Psoas muscle (tissue), 8 donors: ENCODE results near the gene KCNK1. TPM values are rescaled to one million over a fixed set of nuclear protein-coding genes. Genes with fewer than 3 reads are reported as not detected.

Experiments used
- ATAC-seq, 4 donors: fragments of 200-7000 bp; cut with Tn5 transposase; one replicate each; pipeline ENCODE4 v1.9.1; 2020; ENCODE audit warnings: moderate library complexity in 3 of 4, mild to moderate bottlenecking in 2 of 4
- DNase-seq, 2 donors: peaks; one replicate each; pipeline ENCODE4 v3.0.0-alpha.2; 2020
- H3K27ac ChIP-seq: fragments of 200-600 bp; one replicate; pipeline ENCODE4 v1.8.0; 2022
- H3K27me3 ChIP-seq, 3 donors: fragments of 200-600 bp in 1 of 3; one replicate each; pipeline versions ENCODE4 v1.6.1 to v1.8.0; 2013 to 2022; ENCODE audit warnings: low read length in 2 of 3, mild to moderate bottlenecking in 2 of 3, moderate library complexity in 1 of 3; ENCODE audit not compliant: insufficient read depth in 3 of 3
- H3K36me3 ChIP-seq, 2 donors: fragments of 200-600 bp in 1 of 2; one replicate each; pipeline versions ENCODE4 v1.6.1 to v1.8.0; 2013 to 2022; ENCODE audit warnings: low read depth in 1 of 2, mild to moderate bottlenecking in 1 of 2, moderate library complexity in 1 of 2; ENCODE audit not compliant: insufficient read depth in 1 of 2
- H3K4me1 ChIP-seq: fragments of 200-600 bp; one replicate; pipeline ENCODE4 v1.8.0; 2022
- H3K4me3 ChIP-seq: fragments of 200-600 bp; one replicate; pipeline ENCODE4 v1.8.0; 2022; ENCODE audit warnings: mild to moderate bottlenecking
- H3K9me3 ChIP-seq: fragments of 200-600 bp; one replicate; pipeline ENCODE4 v1.8.0; 2022
- CTCF ChIP-seq: fragments of 200-600 bp; IDR thresholded peaks from one replicate; pipeline ENCODE4 v1.8.0; 2022; ENCODE audit warnings: antibody characterized with exemption
- WGBS, 3 donors: extraction: QIAGEN DNeasy Blood & Tissue Kit; methylation state at CpG; one replicate each; pipeline versions ENCODE4 v1.1.6 to v1.1.7; 2013; 5-methylcytosine and 5-hydroxymethylcytosine counted together
- intact Hi-C, 2 donors: fragments of 100-400 bp; cut with DNase I; formaldehyde crosslinking; loops; one replicate each; pipeline versions ENCODE4 v1.11.0 to v1.14.2; 2022
- polyA plus RNA-seq, 3 donors: library from polyadenylated mRNA; stranded (reverse); fragments of 200-250 nt; gene quantifications; one replicate each; pipeline ENCODE4 v1.2.3, GENCODE V29; 2013
- total RNA-seq, 4 donors: library from RNA; stranded (reverse); fragmentation: NEBNext Ultra II Directional in 2 of 4; extraction: Animal tissue kit (Norgen Biotek cat#: 25700) in 2 of 4; gene quantifications; one replicate each; pipeline versions ENCODE4 v1.2.1 to v1.2.4, GENCODE V29; 2021 to 2023
- donor health status: healthy with polysubstance abuse.
- donor health status: DM: no; HTN: no; CAD: no; lungs with moderate emphysema.
- donor health status: Bipolar disorder and iron deficiency.
- donor health status: healthy.
- donor health status: DM: yes; HTN: yes; CAD: no.
- donor health status: DM: no; HTN: no; CAD: no.
- donor health status: DM: no; HTN: no; CAD: no.
- donor health status: DM: yes; HTN: yes; CAD: no.

KCNK1 gene
- total and polyA plus RNA-seq, 7 donors: 0.14 to 0.38 (median 0.19) TPM; not detected in 1

- WGBS, 3 donors: 67 to 78% (median 78%) methylated on average over 2 of the region's 2 CpGs
These were observed 43.6 kb downstream of the KCNK1 start for GRCh38 chr1:233657466-233657865.

GRCh38 chr1:233659495-233659894, 45.6 kb downstream of the KCNK1 start:
- Histone ChIP-seq H3K27me3 (no peaks in the 10 kb centered on the region), H3K4me3 (no peak overlapping the region), H3K27ac (no peak overlapping the region), H3K9me3 (no peaks in the 10 kb centered on the region), H3K4me1 (no peaks in the 10 kb centered on the region), H3K36me3 (no peaks in the 10 kb centered on the region)
- intact Hi-C loops: no loop called here
- 93 to 95% (median 94%) methylated on average over 7 of the region's 7 CpGs for WGBS, 3 donors
- no peak for TF ChIP-seq CTCF
- DNase-seq (no peak), ATAC-seq (no peak)

More at GRCh38 chr1:233657466-233657865, 43.6 kb downstream of the KCNK1 start:
- Histone ChIP-seq H3K36me3 (no peaks in the 10 kb centered on the region), H3K4me1 (no peaks in the 10 kb centered on the region), H3K4me3 (no peak overlapping the region), H3K9me3 (no peaks in the 10 kb centered on the region), H3K27ac (no peak overlapping the region), H3K27me3 (no peaks in the 10 kb centered on the region)
- ATAC-seq (no peak), DNase-seq (no peak)
- intact Hi-C loops: no loop called here
- no peak for TF ChIP-seq CTCF

GRCh38 chr1:233661376-233662159, 47.7 kb downstream of the KCNK1 start:
- DNase-seq (no peak), ATAC-seq (no peak)
- no peaks in the 10 kb centered on the region for H3K27me3 ChIP-seq
- no peaks in the 10 kb centered on the region for H3K9me3 ChIP-seq
- H3K36me3 ChIP-seq: no peaks in the 10 kb centered on the region
- intact Hi-C loops: no loop called here
- no peak for TF ChIP-seq CTCF
- WGBS, 3 donors: 67 to 72% (median 70%) methylated on average over 11 of the region's 11 CpGs
- H3K4me1 ChIP-seq: no peaks in the 10 kb centered on the region
- H3K27ac ChIP-seq: no peak overlapping the region
- H3K4me3 ChIP-seq: no peak overlapping the region

- ATAC-seq: no peak
- intact Hi-C loops: no loop called here
- no peak for DNase-seq
- Histone ChIP-seq H3K27me3 (no peaks in the 10 kb centered on the region), H3K4me1 (no peaks in the 10 kb centered on the region), H3K36me3 (no peaks in the 10 kb centered on the region), H3K4me3 (no peak overlapping the region), H3K27ac (no peak overlapping the region), H3K9me3 (no peaks in the 10 kb centered on the region)
- 87 to 92% (median 87%) methylated on average over 8 of the region's 8 CpGs for WGBS, 3 donors
- no peak for TF ChIP-seq CTCF
These were observed 48.8 kb downstream of the KCNK1 start for GRCh38 chr1:233662575-233663304.
